H9 (cell line): ENCODE results near the gene LRRC51. TPM values are rescaled to one million over a fixed set of nuclear protein-coding genes. Genes with fewer than 3 reads are reported as not detected.

Experiments used
- DNase-seq: peaks from one replicate; pipeline ENCODE4 v3.0.0-alpha.2; 2017
- H2AFZ ChIP-seq: one replicate; pipeline ENCODE4 v1.6.1; 2013; ENCODE audit warnings: mild to moderate bottlenecking, low read length, control low read depth, moderate library complexity
- H2AK5ac ChIP-seq: 2 replicates; pipeline ENCODE4 v1.6.1; 2013; ENCODE audit warnings: low read length, control low read depth, mixed read lengths; ENCODE audit not compliant: insufficient read length
- H2BK120ac ChIP-seq: one replicate; pipeline ENCODE4 v1.6.1; 2013; ENCODE audit warnings: low read depth, mild to moderate bottlenecking, low read length, control low read depth, inconsistent platforms; ENCODE audit not compliant: poor library complexity, severe bottlenecking
- H2BK12ac ChIP-seq: 2 replicates; pipeline ENCODE4 v1.6.1; 2013; ENCODE audit warnings: low read length, control low read depth, mixed read lengths, low read depth; ENCODE audit not compliant: insufficient read length
- H2BK15ac ChIP-seq: 2 replicates; pipeline ENCODE4 v1.6.1; 2013; ENCODE audit warnings: low read depth, low read length, control low read depth
- H2BK20ac ChIP-seq: one replicate; pipeline ENCODE4 v1.6.1; 2013; ENCODE audit warnings: low read depth, mild to moderate bottlenecking, low read length, control low read depth, inconsistent platforms; ENCODE audit not compliant: poor library complexity, severe bottlenecking
- H2BK5ac ChIP-seq: 2 replicates; pipeline ENCODE4 v1.6.1; 2013; ENCODE audit warnings: low read length, control low read depth, mixed read lengths; ENCODE audit not compliant: insufficient read length
- H3K14ac ChIP-seq: 2 replicates; pipeline ENCODE4 v1.6.1; 2013; ENCODE audit warnings: low read length, control low read depth; ENCODE audit not compliant: insufficient read depth
- H3K18ac ChIP-seq: 2 replicates; pipeline ENCODE4 v1.6.1; 2013; ENCODE audit warnings: low read depth, mild to moderate bottlenecking, mixed read lengths, low read length, control low read depth; ENCODE audit not compliant: insufficient read length
- H3K23ac ChIP-seq: 2 replicates; pipeline ENCODE4 v1.6.1; 2013; ENCODE audit warnings: low read length, control low read depth, mixed read lengths, low read depth; ENCODE audit not compliant: insufficient read length
- H3K23me2 ChIP-seq: 2 replicates; pipeline ENCODE4 v1.6.1; 2013; ENCODE audit warnings: low read depth, mild to moderate bottlenecking, mixed read lengths, low read length, control low read depth; ENCODE audit not compliant: insufficient read length, poor library complexity, severe bottlenecking
- H3K27ac ChIP-seq: 2 replicates; pipeline ENCODE4 v1.5.1; 2013; ENCODE audit warnings: low read length, control low read depth, mixed read lengths, low read depth; ENCODE audit not compliant: insufficient read length
- H3K27me3 ChIP-seq: 2 replicates; pipeline ENCODE4 v1.6.1; 2013; ENCODE audit warnings: low read length, control low read depth, inconsistent platforms; ENCODE audit not compliant: insufficient read depth
- H3K4ac ChIP-seq: 2 replicates; pipeline ENCODE4 v1.6.1; 2013; ENCODE audit warnings: low read depth, mild to moderate bottlenecking, control low read depth, inconsistent platforms, low read length, moderate library complexity
- H3K4me1 ChIP-seq: 2 replicates; pipeline ENCODE4 v1.6.1; 2013; ENCODE audit warnings: low read length, control low read depth, inconsistent platforms; ENCODE audit not compliant: insufficient read depth
- H3K4me2 ChIP-seq: 2 replicates; pipeline ENCODE4 v1.6.1; 2013; ENCODE audit warnings: low read length, control low read depth, mixed read lengths; ENCODE audit not compliant: insufficient read length, insufficient read depth
- H3K56ac ChIP-seq: 2 replicates; pipeline ENCODE4 v1.6.1; 2013; ENCODE audit warnings: low read depth, mild to moderate bottlenecking, mixed read lengths, low read length, control low read depth; ENCODE audit not compliant: insufficient read length
- H3K79me1 ChIP-seq: 2 replicates; pipeline ENCODE4 v1.6.1; 2013; ENCODE audit warnings: low read depth, mild to moderate bottlenecking, moderate library complexity, low read length, control low read depth, inconsistent platforms; ENCODE audit not compliant: insufficient read depth, poor library complexity, severe bottlenecking
- H3K79me2 ChIP-seq: 2 replicates; pipeline ENCODE4 v1.6.1; 2013; ENCODE audit warnings: low read length, control low read depth, inconsistent platforms; ENCODE audit not compliant: insufficient read depth
- H3K9ac ChIP-seq: 2 replicates; pipeline ENCODE4 v1.6.1; 2013; ENCODE audit warnings: low read length, control low read depth, mixed read lengths; ENCODE audit not compliant: insufficient read length; ENCODE audit errors: extremely low read depth
- H3K9me3 ChIP-seq: one replicate; pipeline ENCODE4 v1.6.1; 2013; ENCODE audit warnings: low read depth, low read length, inconsistent platforms; ENCODE audit not compliant: control insufficient read depth
- H3T11ph ChIP-seq: one replicate; pipeline ENCODE4 v1.6.1; 2013; ENCODE audit warnings: mild to moderate bottlenecking, low read length, control low read depth, inconsistent platforms
- H4K20me1 ChIP-seq: one replicate; pipeline ENCODE4 v1.6.1; 2013; ENCODE audit not compliant: control insufficient read depth, insufficient read length, insufficient read depth
- H4K5ac ChIP-seq: 2 replicates; pipeline ENCODE4 v1.6.1; 2013; ENCODE audit warnings: low read depth, mild to moderate bottlenecking, mixed read lengths, low read length, control low read depth; ENCODE audit not compliant: insufficient read length
- H4K8ac ChIP-seq: replicated peaks from 2 replicates; pipeline ENCODE4 v1.6.1; 2013; ENCODE audit warnings: low read length, control low read depth, mixed read lengths, low read depth; ENCODE audit not compliant: insufficient read length
- H4K91ac ChIP-seq: 2 replicates; pipeline ENCODE4 v1.6.1; 2013; ENCODE audit warnings: low read depth, mild to moderate bottlenecking, moderate library complexity, mixed read lengths, low read length, control low read depth; ENCODE audit not compliant: insufficient read length
- H3K27ac Mint-ChIP-seq, 3 experiments: 2 replicates in 2 of 3; 3 replicates in 1 of 3; pipeline ENCODE4 v1.8.0; 2020 to 2021; ENCODE audit warnings: mixed read lengths in 3 of 3, mild to moderate bottlenecking in 1 of 3, moderate library complexity in 1 of 3
- H3K27me3 Mint-ChIP-seq: 2 replicates; pipeline ENCODE4 v1.8.0; 2021; ENCODE audit warnings: low read depth, mild to moderate bottlenecking, moderate library complexity, mixed read lengths
- H3K36me3 Mint-ChIP-seq, 3 experiments: 2 replicates in 2 of 3; 3 replicates in 1 of 3; pipeline ENCODE4 v1.8.0; 2020 to 2021; ENCODE audit warnings: low read depth in 3 of 3, mixed read lengths in 3 of 3; ENCODE audit not compliant: insufficient read depth in 1 of 3
- H3K4me1 Mint-ChIP-seq, 2 experiments: 2 replicates each; pipeline ENCODE4 v1.8.0; 2020; ENCODE audit warnings: mixed read lengths in 2 of 2
- H3K4me3 Mint-ChIP-seq, 2 experiments: 2 replicates in 1 of 2; 3 replicates in 1 of 2; pipeline ENCODE4 v1.8.0; 2020 to 2021; ENCODE audit warnings: mild to moderate bottlenecking in 2 of 2, mixed read lengths in 2 of 2, moderate library complexity in 1 of 2
- H3K9me3 Mint-ChIP-seq, 2 experiments: 2 replicates in 1 of 2; 3 replicates in 1 of 2; pipeline ENCODE4 v1.8.0; 2020; ENCODE audit warnings: mild to moderate bottlenecking in 2 of 2, mixed read lengths in 2 of 2, moderate library complexity in 1 of 2
- CTCF ChIP-seq: fragments of 200-600 bp; sonication (generic); conservative IDR thresholded peaks from 3 replicates; pipeline ENCODE4 v1.8.0; 2021; ENCODE audit warnings: antibody characterized with exemption, mild to moderate bottlenecking
- WGBS: extraction: QIAGEN DNeasy Blood & Tissue Kit; methylation state at CpG from one replicate; pipeline ENCODE4 v1.1.7; 2013; ENCODE audit warnings: missing lambda C conversion rate, low lambda C conversion rate, mixed read lengths; ENCODE audit not compliant: insufficient read length; ENCODE audit errors: extremely low coverage; 5-methylcytosine and 5-hydroxymethylcytosine counted together
- total RNA-seq: library from RNA; stranded (reverse); gene quantifications from 2 replicates; pipeline ENCODE4 v1.2.1, GENCODE V29; 2021

The LRRC51 gene
- total RNA-seq, 1 experiment from 2014 or later: 3.1 TPM

DNA sequence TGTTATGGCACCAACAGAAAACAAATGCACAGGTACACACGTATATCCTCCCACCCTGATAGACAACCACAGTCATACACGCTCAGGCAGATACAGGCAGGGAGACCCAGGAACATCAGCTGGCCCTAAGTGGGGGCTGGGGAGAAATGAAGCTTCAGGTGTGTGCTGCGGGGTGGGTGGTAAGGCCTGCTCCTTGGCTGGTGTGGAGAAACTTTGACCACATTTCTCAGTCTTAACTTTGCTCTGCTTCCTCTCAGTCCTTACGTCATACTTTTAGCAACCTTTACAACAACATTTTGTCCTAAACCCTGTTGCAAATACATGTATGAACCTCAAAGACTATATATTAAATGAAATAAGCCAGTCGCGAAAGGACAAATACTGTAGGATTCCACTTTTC, 38.5 kb downstream of the LRRC51 start:
- Mint-ChIP-seq H3K4me1 (no peaks in the 10 kb centered on the region), H3K36me3 (no peaks in the 10 kb centered on the region), H3K9me3 (peaks cover 0 to 3% of the 10 kb centered on the region in 2 experiments; a peak in 3 of 5 replicates), H3K4me3 (no peak overlapping the region), H3K27me3 (peaks cover 61% of the 10 kb centered on the region), H3K27ac (no peak overlapping the region)
- Histone ChIP-seq H3K9me3 (no peaks in the 10 kb centered on the region), H2BK15ac (no peak overlapping the region), H3K27me3 (no peaks in the 10 kb centered on the region; the same call in 1 of the 2 replicates), H3K14ac (no peak overlapping the region), H2BK12ac (no peak overlapping the region), H3K9ac (no peak overlapping the region), H3K79me2 (no peaks in the 10 kb centered on the region), H4K5ac (no peak overlapping the region), H3K18ac (no peak overlapping the region), H2BK120ac (no peak overlapping the region), H3K4me1 (no peaks in the 10 kb centered on the region), H3K4ac (no peak overlapping the region), H2AFZ (no peak overlapping the region), H3K79me1 (no peaks in the 10 kb centered on the region), H3K27ac (no peak overlapping the region), H4K8ac (no peak overlapping the region), H4K20me1 (no peaks in the 10 kb centered on the region), H2AK5ac (no peak overlapping the region), H3K23me2 (no peaks in the 10 kb centered on the region), H3K23ac (no peak overlapping the region), H3K56ac (no peak overlapping the region), H2BK5ac (no peak overlapping the region), H3T11ph (no peak overlapping the region), H4K91ac (no peak overlapping the region), H3K4me2 (no peak overlapping the region), H2BK20ac (no peak overlapping the region)
- no peak for DNase-seq
- no CpG with 5 or more reads among the region's 6 CpGs for WGBS
- no peak for TF ChIP-seq CTCF
